ENCODE data around the gene MORN2.
A peak's percentile ranks its signal among the peaks of the same experiment; 100 is the strongest.

MORN2 gene

GRCh38 chr2:38873763-38874162 is 2.0 kb upstream of the MORN2 start:
- peaks cover 11% of the 10 kb centered on the region for H3K79me2 ChIP-seq (ENCODE audit: low read length)

GRCh38 chr2:38875227-38875575 is 575 bp upstream of the MORN2 start:
- Histone ChIP-seq H3K36me3 (replicated peaks; ENCODE audit: insufficient read depth, low read length) (no peaks in the 10 kb centered on the region), H2AFZ (ENCODE audit: low read length) (peak overlapping the region; percentile 98), H4K20me1 (ENCODE audit: insufficient read depth, low read length) (no peaks in the 10 kb centered on the region), H3K9me3 (replicated peaks; ENCODE audit: insufficient read depth, low read length) (no peaks in the 10 kb centered on the region), H3K4me2 (ENCODE audit: low read depth, low read length) (peak overlapping the region; percentile 81), H3K27ac (ENCODE audit: low read length) (no peak overlapping the region), H3K79me2 (ENCODE audit: low read length) (peaks cover 11% of the 10 kb centered on the region), H3K9ac (ENCODE audit: low read length) (peak overlapping the region; percentile 62; the same call in 1 of the 2 replicates), H3K4me1 (ENCODE audit: low read length) (peaks cover 10% of the 10 kb centered on the region), H3K4me3 (ENCODE audit: low read length) (peak overlapping the region; percentile 86), H3K27me3 (replicated peaks; ENCODE audit: insufficient read depth, low read length) (no peaks in the 10 kb centered on the region), H3K9me2 (replicated peaks; ENCODE audit: insufficient read depth, low read length) (no peaks in the 10 kb centered on the region), H3F3A (ENCODE audit: insufficient read depth, low read length) (no peaks in the 10 kb centered on the region)
- DNase-seq: no peak
- no peak for TF ChIP-seq EZH2phosphoT487 (IDR thresholded peaks at IDR 0.05; ENCODE audit: low read length)
- no peak for TF ChIP-seq EZH2 (optimal IDR thresholded peaks at IDR 0.05; ENCODE audit: low read depth, low read length)
- TF ChIP-seq CTCF (IDR thresholded peaks at IDR 0.05; ENCODE audit: low read length): no peak

More at GRCh38 chr2:38873763-38874162, 2.0 kb upstream of the MORN2 start:
- Histone ChIP-seq H3K4me1 (ENCODE audit: low read length) (peaks cover 10% of the 10 kb centered on the region), H3K4me2 (ENCODE audit: low read depth, low read length) (no peak overlapping the region), H3F3A (ENCODE audit: insufficient read depth, low read length) (no peaks in the 10 kb centered on the region), H3K4me3 (ENCODE audit: low read length) (no peak overlapping the region), H4K20me1 (ENCODE audit: insufficient read depth, low read length) (no peaks in the 10 kb centered on the region), H3K27ac (ENCODE audit: low read length) (no peak overlapping the region), H2AFZ (ENCODE audit: low read length) (no peak overlapping the region), H3K9me2 (replicated peaks; ENCODE audit: insufficient read depth, low read length) (no peaks in the 10 kb centered on the region), H3K27me3 (replicated peaks; ENCODE audit: insufficient read depth, low read length) (no peaks in the 10 kb centered on the region), H3K9ac (ENCODE audit: low read length) (no peak overlapping the region), H3K9me3 (replicated peaks; ENCODE audit: insufficient read depth, low read length) (no peaks in the 10 kb centered on the region), H3K36me3 (replicated peaks; ENCODE audit: insufficient read depth, low read length) (no peaks in the 10 kb centered on the region)
- TF ChIP-seq EZH2phosphoT487 (IDR thresholded peaks at IDR 0.05; ENCODE audit: low read length) (no peak), CTCF (IDR thresholded peaks at IDR 0.05; ENCODE audit: low read length) (no peak), EZH2 (optimal IDR thresholded peaks at IDR 0.05; ENCODE audit: low read depth, low read length) (no peak)
- DNase-seq: no peak

- DNase-seq: no peak
- peaks cover 11% of the 10 kb centered on the region for H3K79me2 ChIP-seq (ENCODE audit: low read length)
Measured at GRCh38 chr2:38876407-38876806, 631 bp downstream of the MORN2 start.

More at GRCh38 chr2:38876407-38876806, 631 bp downstream of the MORN2 start:
- Histone ChIP-seq H3K9me3 (replicated peaks; ENCODE audit: insufficient read depth, low read length) (no peaks in the 10 kb centered on the region), H3K36me3 (replicated peaks; ENCODE audit: insufficient read depth, low read length) (no peaks in the 10 kb centered on the region), H3K4me1 (ENCODE audit: low read length) (peaks cover 10% of the 10 kb centered on the region), H2AFZ (ENCODE audit: low read length) (peak overlapping the region; percentile 98), H3K4me3 (ENCODE audit: low read length) (peak overlapping the region; percentile 86), H3K27me3 (replicated peaks; ENCODE audit: insufficient read depth, low read length) (no peaks in the 10 kb centered on the region), H3K9ac (ENCODE audit: low read length) (peak overlapping the region; percentile 62; the same call in 1 of the 2 replicates), H3K9me2 (replicated peaks; ENCODE audit: insufficient read depth, low read length) (no peaks in the 10 kb centered on the region), H4K20me1 (ENCODE audit: insufficient read depth, low read length) (no peaks in the 10 kb centered on the region), H3K4me2 (ENCODE audit: low read depth, low read length) (peak overlapping the region; percentile 81), H3F3A (ENCODE audit: insufficient read depth, low read length) (no peaks in the 10 kb centered on the region), H3K27ac (ENCODE audit: low read length) (no peak overlapping the region)
- TF ChIP-seq CTCF (IDR thresholded peaks at IDR 0.05; ENCODE audit: low read length) (no peak), EZH2 (optimal IDR thresholded peaks at IDR 0.05; ENCODE audit: low read depth, low read length) (no peak), EZH2phosphoT487 (IDR thresholded peaks at IDR 0.05; ENCODE audit: low read length) (no peak)
